Skeletal muscle satellite cell (primary cell): ENCODE results near the gene LRMDA.

ENCODE experiments used
- H3K27me3 ChIP-seq: 2 replicates; pipeline ENCODE4 v1.7.0; 2013; ENCODE audit warnings: low read length; ENCODE audit not compliant: control insufficient read depth, insufficient read depth
- H3K36me3 ChIP-seq: 2 replicates; pipeline ENCODE4 v1.7.0; 2013; ENCODE audit warnings: mild to moderate bottlenecking, control low read depth, low read length; ENCODE audit not compliant: insufficient read depth
- H3K4me1 ChIP-seq: 2 replicates; pipeline ENCODE4 v1.7.0; 2013; ENCODE audit warnings: low read length; ENCODE audit not compliant: control insufficient read depth, insufficient read depth
- H3K4me2 ChIP-seq: 2 replicates; pipeline ENCODE4 v1.7.0; 2013; ENCODE audit warnings: mild to moderate bottlenecking, low read length
- H3K4me3 ChIP-seq: 2 replicates; pipeline ENCODE4 v1.7.0; 2013; ENCODE audit warnings: low read length
- H3K9ac ChIP-seq: 2 replicates; pipeline ENCODE4 v1.7.0; 2013; ENCODE audit warnings: mild to moderate bottlenecking, low read depth, low read length, moderate library complexity
- H3K9me3 ChIP-seq: replicated peaks from 2 replicates; pipeline ENCODE4 v1.7.0; 2013; ENCODE audit warnings: mild to moderate bottlenecking, control low read depth, low read length

LRMDA gene

DNA sequence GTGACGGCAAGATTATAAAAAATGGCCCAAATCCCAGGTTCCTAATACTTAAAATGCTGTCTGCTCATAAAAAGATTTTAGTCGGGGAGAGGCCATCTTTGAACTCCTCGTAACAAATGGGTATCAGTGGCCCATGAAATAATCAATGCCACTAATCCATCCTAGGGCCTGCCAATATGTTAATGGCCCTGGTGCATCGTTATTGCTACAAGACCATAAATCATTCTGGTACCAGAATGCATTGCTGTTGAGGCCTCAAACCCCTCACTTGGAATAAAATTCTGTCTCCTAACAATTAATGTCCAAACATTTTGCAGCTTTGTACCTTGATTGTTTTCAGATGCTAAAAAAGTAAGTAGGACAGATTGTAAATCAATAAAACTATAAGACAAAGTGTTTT lies 290.6 kb downstream of the LRMDA start:
- Histone ChIP-seq H3K4me2 (no peak overlapping the region), H3K9ac (no peak overlapping the region), H3K9me3 (no peaks in the 10 kb centered on the region), H3K4me3 (no peak overlapping the region), H3K36me3 (no peaks in the 10 kb centered on the region), H3K4me1 (no peaks in the 10 kb centered on the region), H3K27me3 (no peaks in the 10 kb centered on the region)

- no peaks in the 10 kb centered on the region for H3K36me3 ChIP-seq
- H3K9me3 ChIP-seq = no peaks in the 10 kb centered on the region
- H3K4me1 ChIP-seq = no peaks in the 10 kb centered on the region
- no peak overlapping the region for H3K9ac ChIP-seq
- H3K4me2 ChIP-seq = no peak overlapping the region
- no peak overlapping the region for H3K4me3 ChIP-seq
- no peaks in the 10 kb centered on the region for H3K27me3 ChIP-seq
Measured at GRCh38 chr10:75722609-75723008, 291.2 kb downstream of the LRMDA start.

GRCh38 chr10:75723319-75723980 lies 292.0 kb downstream of the LRMDA start:
- H3K27me3 ChIP-seq = no peaks in the 10 kb centered on the region
- H3K4me3 ChIP-seq = no peak overlapping the region
- no peak overlapping the region for H3K4me2 ChIP-seq
- H3K9me3 ChIP-seq = no peaks in the 10 kb centered on the region
- H3K9ac ChIP-seq = no peak overlapping the region
- H3K4me1 ChIP-seq = no peaks in the 10 kb centered on the region
- H3K36me3 ChIP-seq = no peaks in the 10 kb centered on the region

GRCh38 chr10:75724047-75724446 lies 292.6 kb downstream of the LRMDA start:
- H3K36me3 ChIP-seq = no peaks in the 10 kb centered on the region
- no peak overlapping the region for H3K4me2 ChIP-seq
- no peak overlapping the region for H3K4me3 ChIP-seq
- no peaks in the 10 kb centered on the region for H3K27me3 ChIP-seq
- no peaks in the 10 kb centered on the region for H3K9me3 ChIP-seq
- H3K9ac ChIP-seq = no peak overlapping the region
- H3K4me1 ChIP-seq = no peaks in the 10 kb centered on the region

- H3K4me2 ChIP-seq = no peak overlapping the region
- H3K4me3 ChIP-seq = no peak overlapping the region
- H3K4me1 ChIP-seq = no peaks in the 10 kb centered on the region
- H3K9ac ChIP-seq = no peak overlapping the region
- H3K9me3 ChIP-seq = no peaks in the 10 kb centered on the region
- H3K27me3 ChIP-seq = no peaks in the 10 kb centered on the region
- no peaks in the 10 kb centered on the region for H3K36me3 ChIP-seq
Measured at GRCh38 chr10:75726522-75727483, 295.4 kb downstream of the LRMDA start.

DNA sequence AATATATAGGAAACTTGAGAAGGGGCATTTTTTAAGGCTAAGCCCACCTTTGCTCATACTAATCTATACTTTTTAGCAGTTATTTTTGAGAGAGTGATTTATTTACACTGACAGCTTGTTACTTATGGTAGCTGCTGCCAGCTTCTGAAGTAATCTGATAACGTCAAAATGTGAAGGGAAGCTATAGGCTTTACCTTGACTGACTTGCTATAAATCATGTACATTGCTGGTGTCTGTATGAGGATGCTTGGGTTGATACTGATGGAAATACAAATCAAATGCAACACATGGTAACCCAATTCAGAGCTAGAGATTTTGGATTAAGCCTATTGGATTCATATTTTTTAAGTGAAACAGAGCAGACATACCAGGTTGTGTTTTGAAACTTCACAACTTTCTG lies 299.4 kb downstream of the LRMDA start:
- Histone ChIP-seq H3K4me1 (no peaks in the 10 kb centered on the region), H3K36me3 (no peaks in the 10 kb centered on the region), H3K27me3 (peaks cover 2% of the 10 kb centered on the region), H3K9me3 (no peaks in the 10 kb centered on the region), H3K9ac (no peak overlapping the region), H3K4me3 (no peak overlapping the region), H3K4me2 (no peak overlapping the region)

DNA sequence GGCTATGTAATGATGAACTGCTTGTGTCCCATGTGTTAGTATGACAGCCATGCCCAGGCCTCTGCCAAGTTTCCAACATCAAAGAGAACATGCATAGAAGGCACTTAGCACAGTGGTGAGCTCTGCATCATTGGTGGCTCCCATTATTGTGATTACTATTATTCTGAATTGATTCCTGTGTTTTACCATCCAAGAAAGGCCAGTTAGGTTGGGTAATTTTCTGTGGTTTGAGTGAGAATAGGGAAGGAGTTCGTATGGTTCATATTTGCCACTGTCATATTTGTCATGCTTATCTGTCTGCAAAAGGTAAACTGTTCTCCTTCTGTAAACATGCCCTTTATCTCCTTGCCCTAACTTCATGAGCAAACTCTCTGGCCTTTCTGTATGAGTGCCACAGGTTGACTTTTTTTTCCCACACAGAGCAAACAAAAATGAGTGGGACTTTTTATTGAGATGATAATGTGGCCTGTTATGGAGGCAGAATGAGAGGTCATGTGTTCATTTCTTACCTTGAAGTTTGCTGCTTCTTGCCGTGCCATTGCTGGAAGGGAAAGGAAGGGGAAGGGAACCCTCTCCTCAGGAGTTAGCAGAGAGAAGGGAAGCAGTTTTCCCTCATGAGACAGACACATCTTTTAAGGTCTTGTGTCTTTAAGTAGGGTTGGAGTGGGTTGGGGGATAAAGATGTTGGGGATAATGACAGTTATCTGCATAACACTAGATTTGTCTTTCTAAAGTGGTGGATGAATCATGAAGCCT lies 301.9 kb downstream of the LRMDA start:
- Histone ChIP-seq H3K27me3 (peaks cover 7% of the 10 kb centered on the region), H3K4me1 (no peaks in the 10 kb centered on the region), H3K4me2 (no peak overlapping the region), H3K4me3 (no peak overlapping the region), H3K9ac (no peak overlapping the region), H3K9me3 (no peaks in the 10 kb centered on the region), H3K36me3 (no peaks in the 10 kb centered on the region)

DNA sequence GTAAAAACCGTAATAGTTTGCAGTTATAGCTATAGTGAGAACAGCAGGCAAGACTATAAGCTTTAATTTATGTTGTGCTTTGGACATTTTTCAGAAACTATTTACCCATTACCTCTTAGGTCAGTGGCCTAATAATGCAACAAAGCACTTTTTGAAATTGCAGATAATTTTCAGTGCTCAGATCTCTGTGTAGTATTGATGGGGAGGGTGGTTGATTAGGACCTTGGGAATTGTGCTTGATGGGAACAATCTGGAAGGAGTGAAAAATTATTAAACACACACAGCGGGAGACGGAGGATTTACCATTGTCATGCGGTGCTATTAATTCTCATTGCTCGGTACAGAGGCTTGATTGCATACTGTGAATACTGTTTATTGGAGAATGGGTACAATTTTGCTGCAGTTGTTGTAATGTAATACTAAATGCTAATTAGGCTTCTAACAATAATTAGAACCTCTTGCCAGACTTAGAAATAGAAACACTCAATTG lies 304.8 kb downstream of the LRMDA start:
- no peak overlapping the region for H3K4me3 ChIP-seq

DNA sequence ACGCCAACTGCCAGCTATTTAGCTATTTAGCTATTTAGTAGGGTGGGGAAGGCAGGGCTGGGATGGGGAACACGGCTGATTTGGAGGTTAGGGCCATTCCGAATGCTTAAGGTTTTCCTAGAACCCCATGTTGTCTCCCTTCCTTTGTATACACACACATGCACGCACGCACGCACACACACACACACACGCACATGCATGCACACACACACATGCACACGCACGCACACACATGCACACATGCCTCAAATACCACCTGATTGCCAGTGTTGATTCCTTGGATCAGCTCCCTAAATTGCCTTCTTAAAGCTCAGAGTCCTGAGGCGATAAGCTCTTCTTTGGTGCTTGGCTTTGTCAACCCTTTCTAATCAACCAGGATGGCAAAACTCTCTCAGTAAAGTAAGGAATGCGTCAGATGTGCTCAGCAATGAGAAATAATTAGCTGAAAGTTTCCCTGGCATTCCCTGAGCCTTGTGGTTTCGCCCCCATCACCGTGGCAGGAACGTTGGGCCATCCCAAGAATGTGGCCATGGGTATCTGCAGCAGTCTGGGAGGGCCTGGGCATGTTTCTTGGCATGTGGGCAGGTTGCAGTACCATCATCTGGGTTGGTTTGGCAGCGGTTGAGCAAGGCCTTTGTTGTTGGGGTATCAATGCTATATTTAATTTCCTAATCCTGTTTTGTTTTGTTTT lies 305.6 kb downstream of the LRMDA start:
- Histone ChIP-seq H3K4me2 (no peak overlapping the region), H3K9me3 (no peaks in the 10 kb centered on the region), H3K9ac (no peak overlapping the region), H3K27me3 (peaks cover 7% of the 10 kb centered on the region), H3K4me3 (no peak overlapping the region), H3K4me1 (no peaks in the 10 kb centered on the region), H3K36me3 (no peaks in the 10 kb centered on the region)

More for the DNA sequence above, 304.8 kb downstream of the LRMDA start:
- H3K4me1 ChIP-seq = no peaks in the 10 kb centered on the region
- peaks cover 7% of the 10 kb centered on the region for H3K27me3 ChIP-seq
- no peaks in the 10 kb centered on the region for H3K9me3 ChIP-seq
- H3K4me2 ChIP-seq = no peak overlapping the region
- no peak overlapping the region for H3K9ac ChIP-seq
- H3K36me3 ChIP-seq = no peaks in the 10 kb centered on the region

DNA sequence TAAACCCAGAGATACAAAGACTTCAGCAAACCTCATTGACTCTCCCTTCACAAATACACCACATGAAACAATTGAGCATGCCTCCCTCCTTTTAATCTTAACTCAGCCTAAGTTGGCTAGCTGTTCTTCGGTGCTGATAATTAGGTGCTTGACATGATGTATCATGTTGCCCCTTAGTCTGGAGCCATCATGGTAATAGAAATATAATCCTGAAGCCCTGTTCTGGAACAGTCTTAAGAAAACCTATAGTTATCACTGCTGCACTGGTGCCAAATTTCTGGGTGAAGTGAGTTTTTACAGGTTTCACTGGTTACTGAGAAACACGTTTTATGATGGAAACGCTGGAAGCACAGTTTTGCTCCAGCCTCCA lies 306.1 kb downstream of the LRMDA start:
- H3K4me3 ChIP-seq = no peak overlapping the region
- no peaks in the 10 kb centered on the region for H3K36me3 ChIP-seq

DNA sequence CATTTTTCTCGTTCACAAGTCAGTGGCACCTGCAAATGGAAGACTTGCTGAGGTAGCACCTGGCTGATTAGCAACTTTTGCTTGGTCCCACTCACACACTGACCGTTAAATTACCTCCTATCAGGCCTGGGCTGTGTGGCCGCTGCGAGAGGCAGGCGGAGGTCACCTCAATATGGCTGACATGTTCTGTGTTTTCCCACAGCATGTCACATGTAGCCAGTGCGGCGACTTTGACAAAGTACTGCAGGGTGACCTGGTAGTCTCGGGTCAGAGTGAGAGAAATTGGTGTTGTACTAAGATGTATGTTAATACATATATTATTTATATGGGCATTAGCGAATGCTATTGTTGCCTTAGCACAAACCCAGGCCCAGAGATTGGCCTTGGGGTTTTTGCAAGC lies 307.5 kb downstream of the LRMDA start:
- no peaks in the 10 kb centered on the region for H3K36me3 ChIP-seq
- H3K27me3 ChIP-seq = peaks cover 7% of the 10 kb centered on the region
- no peak overlapping the region for H3K9ac ChIP-seq
- no peak overlapping the region for H3K4me2 ChIP-seq
- no peaks in the 10 kb centered on the region for H3K4me1 ChIP-seq
- H3K9me3 ChIP-seq = no peaks in the 10 kb centered on the region
- no peak overlapping the region for H3K4me3 ChIP-seq

More for the DNA sequence above, 306.1 kb downstream of the LRMDA start:
- Histone ChIP-seq H3K4me1 (no peaks in the 10 kb centered on the region), H3K9ac (no peak overlapping the region), H3K4me2 (no peak overlapping the region), H3K27me3 (peaks cover 7% of the 10 kb centered on the region), H3K9me3 (no peaks in the 10 kb centered on the region)
